ENCODE data around the gene PITPNC1.

DNA sequence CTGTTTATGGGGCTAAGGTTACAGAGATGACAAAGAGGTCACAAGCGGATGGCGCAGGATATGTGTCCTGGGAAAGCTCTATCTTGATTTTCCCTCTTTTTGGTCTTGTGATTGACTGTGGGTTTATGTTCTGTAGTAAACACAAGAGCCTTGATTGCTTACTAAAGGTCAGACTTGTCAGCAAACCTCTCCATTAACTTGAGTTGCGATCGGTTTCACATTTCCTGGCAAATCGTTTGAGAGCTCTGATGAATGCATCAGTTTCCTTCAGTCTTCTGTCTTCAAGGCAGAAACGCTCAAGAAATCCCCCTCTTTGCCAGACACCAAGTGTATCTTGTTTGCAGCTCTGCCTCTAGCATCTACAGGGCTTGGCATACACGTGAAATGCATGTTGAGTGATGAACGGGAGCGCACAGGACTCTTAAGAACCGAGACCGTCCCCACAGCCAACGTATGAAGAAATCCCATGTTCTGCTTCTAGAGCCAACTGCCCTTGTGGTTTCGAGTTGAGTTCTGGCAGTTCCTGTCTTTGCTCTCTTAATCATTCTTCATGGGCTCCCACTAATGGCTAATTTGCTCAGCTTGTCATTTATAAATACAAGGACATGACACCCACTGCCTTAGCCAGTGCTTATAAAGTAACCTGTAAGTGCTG, 143.3 kb downstream of the PITPNC1 start:
- TF ChIP-seq, protein P1, sequence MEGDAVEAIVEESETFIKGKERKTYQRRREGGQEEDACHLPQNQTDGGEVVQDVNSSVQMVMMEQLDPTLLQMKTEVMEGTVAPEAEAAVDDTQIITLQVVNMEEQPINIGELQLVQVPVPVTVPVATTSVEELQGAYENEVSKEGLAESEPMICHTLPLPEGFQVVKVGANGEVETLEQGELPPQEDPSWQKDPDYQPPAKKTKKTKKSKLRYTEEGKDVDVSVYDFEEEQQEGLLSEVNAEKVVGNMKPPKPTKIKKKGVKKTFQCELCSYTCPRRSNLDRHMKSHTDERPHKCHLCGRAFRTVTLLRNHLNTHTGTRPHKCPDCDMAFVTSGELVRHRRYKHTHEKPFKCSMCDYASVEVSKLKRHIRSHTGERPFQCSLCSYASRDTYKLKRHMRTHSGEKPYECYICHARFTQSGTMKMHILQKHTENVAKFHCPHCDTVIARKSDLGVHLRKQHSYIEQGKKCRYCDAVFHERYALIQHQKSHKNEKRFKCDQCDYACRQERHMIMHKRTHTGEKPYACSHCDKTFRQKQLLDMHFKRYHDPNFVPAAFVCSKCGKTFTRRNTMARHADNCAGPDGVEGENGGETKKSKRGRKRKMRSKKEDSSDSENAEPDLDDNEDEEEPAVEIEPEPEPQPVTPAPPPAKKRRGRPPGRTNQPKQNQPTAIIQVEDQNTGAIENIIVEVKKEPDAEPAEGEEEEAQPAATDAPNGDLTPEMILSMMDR (conservative IDR thresholded peaks at IDR 0.05 in 1 of 2, IDR thresholded peaks at IDR 0.05 in 1 of 2; ENCODE audit: extremely low read depth in 1 of 2, insufficient read depth in 1 of 2, low read depth in 1 of 2, low read length in 2 of 2): no peak
- TF ChIP-seq EZH2 (IDR thresholded peaks at IDR 0.05; ENCODE audit: borderline replicate concordance, low read length): no peak
